G401 (cell line): ENCODE measurements around the gene ILK. TPM values are rescaled to one million over a fixed set of nuclear protein-coding genes. Genes with fewer than 3 reads are reported as not detected.
A peak's percentile ranks its signal among the peaks of the same experiment; 100 is the strongest.

ENCODE experiments used
- DNase-seq: peaks from one replicate; pipeline ENCODE4 v3.0.0-alpha.2; 2015; ENCODE audit warnings: low spot score
- in situ Hi-C: cut with HindIII; loops from 2 replicates; pipeline ENCODE4 v1.10.0; 2016; ENCODE audit warnings: low sequenced_read_pairs, mixed read lengths
- total RNA-seq: library from RNA; depleted of rRNA; stranded (reverse); fragments of >200 nt; shearing (Covaris generic); gene quantifications from 2 replicates; pipeline ENCODE4 v1.2.3, GENCODE V29; 2014

The ILK gene
- total RNA-seq, 1 experiment from 2014 or later: 149 TPM

GRCh38 chr11:6602096-6602940, 1.3 kb upstream of the ILK start:
- in situ Hi-C loops: no loop called here

GRCh38 chr11:6604081-6604626, 580 bp downstream of the ILK start:
- in situ Hi-C loops: no loop called here
- peak; percentile 73 for DNase-seq

More at GRCh38 chr11:6602096-6602940, 1.3 kb upstream of the ILK start:
- no peak for DNase-seq

GRCh38 chr11:6604790-6605189, 1.2 kb downstream of the ILK start:
- in situ Hi-C loops: no loop called here
- no peak for DNase-seq

- peak; percentile 57 for DNase-seq
- in situ Hi-C loops: no loop called here
Measured at GRCh38 chr11:6606471-6607189, 3.1 kb downstream of the ILK start.

GRCh38 chr11:6607190-6607795, 3.7 kb downstream of the ILK start:
- no peak for DNase-seq
- in situ Hi-C loops: no loop called here

GRCh38 chr11:6608011-6608410, 4.4 kb downstream of the ILK start:
- no peak for DNase-seq
- in situ Hi-C loops: no loop called here

GRCh38 chr11:6608726-6609501, 5.3 kb downstream of the ILK start:
- no peak for DNase-seq

GRCh38 chr11:6609502-6610015, 6.0 kb downstream of the ILK start:
- in situ Hi-C loops: no loop called here
- no peak for DNase-seq

More at GRCh38 chr11:6608726-6609501, 5.3 kb downstream of the ILK start:
- in situ Hi-C loops: no loop called here

GRCh38 chr11:6610591-6610990, 7.0 kb downstream of the ILK start:
- in situ Hi-C loops: no loop called here
- DNase-seq: no peak

GRCh38 chr11:6611092-6611962, 7.8 kb downstream of the ILK start:
- no peak for DNase-seq
- in situ Hi-C loops: no loop called here

- in situ Hi-C loops: no loop called here
Measured at GRCh38 chr11:6611963-6612212, 8.3 kb downstream of the ILK start.

GRCh38 chr11:6612213-6613041, 8.9 kb downstream of the ILK start, which contains the start of gene TAF10:
TSS of gene TAF10 (minus strand) at chr11:6612216. CDS start at chr11:6612189, 27 bp downstream.
- in situ Hi-C loops: no loop called here
- DNase-seq: peak; percentile 96

More at GRCh38 chr11:6611963-6612212, 8.3 kb downstream of the ILK start:
- no peak for DNase-seq

- in situ Hi-C loops: no loop called here
- no peak for DNase-seq
Measured at GRCh38 chr11:6613496-6613895, 9.9 kb downstream of the ILK start.

GRCh38 chr11:6614446-6614845, 10.9 kb downstream of the ILK start:
- in situ Hi-C loops: no loop called here

GRCh38 chr11:6615046-6615445, 11.5 kb downstream of the ILK start:
- DNase-seq: no peak
- in situ Hi-C loops: no loop called here

More at GRCh38 chr11:6614446-6614845, 10.9 kb downstream of the ILK start:
- DNase-seq: no peak

- in situ Hi-C loops: no loop called here
- DNase-seq: no peak
Measured at GRCh38 chr11:6615882-6616585, 12.5 kb downstream of the ILK start.
